HG02943 (cell line): ENCODE measurements around the gene YIPF5.

Experiments
- ATAC-seq: cut with Tn5 transposase; IDR thresholded peaks from one replicate; pipeline ENCODE4 v1.9.1; 2021; ENCODE audit warnings: mild to moderate bottlenecking, low read depth, moderate library complexity; ENCODE audit not compliant: unreplicated experiment

Gene YIPF5

GRCh38 chr5:144170276-144171024 is at the start of gene YIPF5, which contains the start of gene KCTD16:
Gene YIPF5 (minus strand): TSS chr5:144170659. CDS start chr5:144169955, 704 bp downstream.
Gene KCTD16 (plus strand): TSS chr5:144170873.
- peak; percentile 100 for ATAC-seq

GRCh38 chr5:144219869-144220268 is 49.4 kb upstream of the YIPF5 start:
- ATAC-seq, result no peak

GRCh38 chr5:144210655-144211054 is 40.2 kb upstream of the YIPF5 start:
- no peak for ATAC-seq

GRCh38 chr5:144209361-144209760 is 38.9 kb upstream of the YIPF5 start:
- ATAC-seq, result no peak

- no peak for ATAC-seq
These were observed 37.5 kb upstream of the YIPF5 start for GRCh38 chr5:144207875-144208444.

GRCh38 chr5:144206141-144206540 is 35.7 kb upstream of the YIPF5 start:
- ATAC-seq, result no peak

GRCh38 chr5:144205141-144205551 is 34.7 kb upstream of the YIPF5 start:
- no peak for ATAC-seq

GRCh38 chr5:144203750-144204596 is 33.5 kb upstream of the YIPF5 start:
- peak; percentile 87 for ATAC-seq

GRCh38 chr5:144202726-144203125 is 32.3 kb upstream of the YIPF5 start:
- ATAC-seq, result no peak

- no peak for ATAC-seq
These were observed 31.6 kb upstream of the YIPF5 start for GRCh38 chr5:144202072-144202471.

- no peak for ATAC-seq
These were observed 31.1 kb upstream of the YIPF5 start for GRCh38 chr5:144201588-144201987.

- no peak for ATAC-seq
These were observed 27.9 kb upstream of the YIPF5 start for GRCh38 chr5:144198386-144198785.

GRCh38 chr5:144196612-144197011 is 26.2 kb upstream of the YIPF5 start:
- no peak for ATAC-seq

GRCh38 chr5:144195448-144195847 is 25.0 kb upstream of the YIPF5 start:
- no peak for ATAC-seq

GRCh38 chr5:144194144-144194543 is 23.7 kb upstream of the YIPF5 start:
- no peak for ATAC-seq

- ATAC-seq, result no peak
These were observed 22.2 kb upstream of the YIPF5 start for GRCh38 chr5:144192661-144193060.

GRCh38 chr5:144191998-144192397 is 21.5 kb upstream of the YIPF5 start:
- peak; percentile 94 for ATAC-seq

GRCh38 chr5:144191531-144191930 is 21.1 kb upstream of the YIPF5 start:
- ATAC-seq, result no peak

GRCh38 chr5:144189800-144190429 is 19.5 kb upstream of the YIPF5 start:
- no peak for ATAC-seq

- ATAC-seq, result peak; percentile 78
These were observed 17.3 kb upstream of the YIPF5 start for GRCh38 chr5:144187699-144188294.
